Breast epithelium (tissue), 4 donors: ENCODE data around the gene MINDY2. TPM values are rescaled to one million over a fixed set of nuclear protein-coding genes. Genes with fewer than 3 reads are reported as not detected.
"Not testable (repeated sequence)": the region's sequence is repeated elsewhere in the genome, so short reads cannot be mapped to it uniquely, and the experiment has no call there.

ENCODE experiments used
- DNase-seq, 2 donors: peaks; one replicate each; pipeline ENCODE4 v3.0.0-alpha.2; 2019; ENCODE audit warnings: low spot score in 2 of 2
- H3K27ac ChIP-seq, 2 donors: fragments of 200-600 bp; sonication (generic) in 1 of 2; one replicate each; pipeline ENCODE4 v1.5.1; 2016 to 2019; ENCODE audit warnings: mild to moderate bottlenecking in 1 of 2
- H3K27me3 ChIP-seq, 2 donors: fragments of 200-600 bp; sonication (generic) in 1 of 2; one replicate each; pipeline versions ENCODE4 v1.5.1 to v1.6.0; 2017 to 2019; ENCODE audit warnings: control low read depth in 1 of 2, mild to moderate bottlenecking in 1 of 2
- H3K36me3 ChIP-seq: fragments of 200-600 bp; one replicate; pipeline ENCODE4 v1.5.1; 2019
- H3K4me1 ChIP-seq, 2 donors: fragments of 200-600 bp; sonication (generic); one replicate each; pipeline ENCODE4 v1.5.1; 2016 to 2019; ENCODE audit warnings: control low read depth in 1 of 2
- H3K4me3 ChIP-seq, 3 donors: fragments of 200-600 bp; sonication (generic); 1 replicate in 2 of 3; 2 replicates in 1 of 3; pipeline ENCODE4 v1.5.1; 2016 to 2019; ENCODE audit warnings: mild to moderate bottlenecking in 3 of 3, moderate library complexity in 2 of 3
- H3K9me3 ChIP-seq, 2 donors: fragments of 200-600 bp; sonication (generic) in 1 of 2; one replicate each; pipeline ENCODE4 v1.5.1; 2016 to 2019; ENCODE audit warnings: control low read depth in 1 of 2
- POLR2A ChIP-seq: fragments of 450-650 bp; IDR thresholded peaks from one replicate; pipeline ENCODE4 v1.6.1; 2016; ENCODE audit warnings: antibody characterized with exemption, mild to moderate bottlenecking, moderate library complexity
- POLR2AphosphoS5 ChIP-seq, 3 donors: sonication (generic); formaldehyde crosslinking; IDR thresholded peaks; one replicate each; pipeline ENCODE4 v1.6.1; 2017; ENCODE audit warnings: antibody characterized with exemption in 3 of 3
- intact Hi-C: fragments of 100-400 bp; cut with DNase I; formaldehyde crosslinking; loops from one replicate; pipeline ENCODE4 v1.15.1; 2023; ENCODE audit warnings: low total_unique reads
- total RNA-seq, 3 donors: library from RNA; depleted of rRNA; stranded (reverse); fragments of >200 nt; gene quantifications; one replicate each; pipeline ENCODE4 v1.1.0, GENCODE V29; 2016
- TF ChIP-seq, protein P1 (sequence below), 3 donors: fragments of 450-650 bp; IDR thresholded peaks; one replicate each; pipeline ENCODE4 v1.5.1; 2016 to 2017; ENCODE audit warnings: antibody characterized with exemption in 3 of 3, mild to moderate bottlenecking in 3 of 3, moderate library complexity in 3 of 3

Gene MINDY2
- total RNA-seq, 3 donors from 2014 or later, result 11.8 to 22.5 (median 17.7) TPM

DNA sequence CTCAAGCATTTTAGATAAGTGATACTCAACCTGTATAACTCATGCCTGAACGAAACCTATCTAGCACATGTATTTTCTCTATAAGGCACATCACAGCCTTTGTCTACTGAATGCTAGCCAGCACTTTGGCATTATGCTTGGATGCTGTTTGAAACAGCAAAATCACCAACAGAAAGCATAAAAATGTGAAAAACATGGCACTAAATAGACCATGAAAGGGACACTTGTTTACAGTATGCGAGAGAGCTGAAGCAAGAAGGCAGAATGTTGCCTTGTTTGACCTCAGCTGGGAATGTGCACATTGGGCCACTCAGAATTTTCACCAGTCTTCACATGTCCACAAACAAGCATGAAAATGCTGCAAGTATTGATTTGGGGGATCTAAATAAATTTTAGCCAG is 59.5 kb downstream of the MINDY2 start:
- intact Hi-C loops, result no loop called here
- Histone ChIP-seq H3K9me3 (no peaks in the 10 kb centered on the region), H3K4me3 (no peak overlapping the region), H3K27ac (no peak overlapping the region), H3K4me1 (no peaks in the 10 kb centered on the region), H3K27me3 (no peaks in the 10 kb centered on the region), H3K36me3 (no peaks in the 10 kb centered on the region)
- no peak for TF ChIP-seq POLR2AphosphoS5 (IDR thresholded peaks at IDR 0.05)
- no peak for TF ChIP-seq POLR2A
- TF ChIP-seq, protein P1, sequence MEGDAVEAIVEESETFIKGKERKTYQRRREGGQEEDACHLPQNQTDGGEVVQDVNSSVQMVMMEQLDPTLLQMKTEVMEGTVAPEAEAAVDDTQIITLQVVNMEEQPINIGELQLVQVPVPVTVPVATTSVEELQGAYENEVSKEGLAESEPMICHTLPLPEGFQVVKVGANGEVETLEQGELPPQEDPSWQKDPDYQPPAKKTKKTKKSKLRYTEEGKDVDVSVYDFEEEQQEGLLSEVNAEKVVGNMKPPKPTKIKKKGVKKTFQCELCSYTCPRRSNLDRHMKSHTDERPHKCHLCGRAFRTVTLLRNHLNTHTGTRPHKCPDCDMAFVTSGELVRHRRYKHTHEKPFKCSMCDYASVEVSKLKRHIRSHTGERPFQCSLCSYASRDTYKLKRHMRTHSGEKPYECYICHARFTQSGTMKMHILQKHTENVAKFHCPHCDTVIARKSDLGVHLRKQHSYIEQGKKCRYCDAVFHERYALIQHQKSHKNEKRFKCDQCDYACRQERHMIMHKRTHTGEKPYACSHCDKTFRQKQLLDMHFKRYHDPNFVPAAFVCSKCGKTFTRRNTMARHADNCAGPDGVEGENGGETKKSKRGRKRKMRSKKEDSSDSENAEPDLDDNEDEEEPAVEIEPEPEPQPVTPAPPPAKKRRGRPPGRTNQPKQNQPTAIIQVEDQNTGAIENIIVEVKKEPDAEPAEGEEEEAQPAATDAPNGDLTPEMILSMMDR (IDR thresholded peaks at IDR 0.05), result no peak
- DNase-seq, result no peak

DNA sequence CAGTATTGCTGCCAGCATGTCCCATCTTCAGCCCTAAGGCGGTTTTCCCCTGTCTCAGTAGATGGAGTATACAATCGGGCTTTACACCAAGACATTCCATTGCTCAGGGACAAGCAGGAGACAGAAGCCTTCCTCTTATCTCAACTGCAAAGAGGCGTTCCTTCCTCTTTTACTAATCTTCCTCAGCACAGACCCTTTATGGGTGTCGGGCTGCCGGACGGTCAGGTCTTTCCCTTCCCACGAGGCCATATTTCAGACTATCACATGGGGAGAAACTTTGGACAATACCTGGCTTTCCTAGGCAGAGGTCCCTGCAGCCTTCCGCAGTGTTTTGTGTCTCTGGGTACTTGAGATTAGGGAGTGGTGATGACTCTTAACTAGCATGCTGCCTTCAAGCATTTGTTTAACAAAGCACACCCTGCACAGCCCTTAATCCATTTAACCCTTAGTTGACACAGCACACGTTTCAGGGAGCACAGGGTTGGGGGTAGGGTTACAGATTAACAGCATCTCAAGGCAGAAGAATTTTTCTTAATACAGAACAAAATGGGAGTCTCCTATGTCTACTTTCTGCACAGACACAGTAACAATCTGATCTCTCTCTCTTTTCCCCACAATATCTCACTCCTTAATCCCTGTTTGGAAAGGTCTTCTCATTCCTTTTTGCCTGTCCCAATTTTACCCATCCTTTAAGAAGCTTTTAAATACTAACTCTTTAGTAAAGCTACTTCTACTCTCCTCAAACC is 62.8 kb downstream of the MINDY2 start:
- H3K27ac ChIP-seq, H3K36me3 ChIP-seq, intact Hi-C loops, H3K27me3 ChIP-seq, H3K9me3 ChIP-seq, DNase-seq, H3K4me3 ChIP-seq, H3K4me1 ChIP-seq: not testable (repeated sequence)

DNA sequence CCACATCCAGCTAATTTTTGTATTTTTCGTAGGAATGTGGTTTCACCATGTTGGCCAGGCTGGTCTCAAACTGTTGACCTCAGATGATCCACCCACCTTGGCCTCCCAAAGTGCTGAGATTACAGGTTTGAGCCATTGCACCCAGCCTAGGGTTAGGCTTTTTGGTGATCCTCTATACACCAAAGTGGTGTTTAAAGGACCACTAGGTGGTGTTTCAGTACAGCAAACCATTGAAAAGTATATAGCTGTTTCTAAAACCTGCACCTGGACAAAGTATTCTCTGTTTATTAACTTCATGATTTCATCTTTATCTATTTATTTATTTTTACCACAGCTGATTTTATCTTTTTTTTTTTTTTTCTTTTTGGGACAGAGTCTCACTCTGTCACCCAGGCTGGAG is 68.4 kb downstream of the MINDY2 start:
- H3K27me3 ChIP-seq, result no peaks in the 10 kb centered on the region
- no peaks in the 10 kb centered on the region for H3K4me1 ChIP-seq
- no peak overlapping the region for H3K27ac ChIP-seq
- no peak overlapping the region for H3K4me3 ChIP-seq
- no peak for DNase-seq
- H3K36me3 ChIP-seq, result no peaks in the 10 kb centered on the region
- intact Hi-C loops, result no loop called here
- no peaks in the 10 kb centered on the region for H3K9me3 ChIP-seq
- TF ChIP-seq, protein P1 (IDR thresholded peaks at IDR 0.05), result peak in 1 of 3 donors; percentile 18
- TF ChIP-seq POLR2AphosphoS5 (IDR thresholded peaks at IDR 0.05), result no peak
- no peak for TF ChIP-seq POLR2A

DNA sequence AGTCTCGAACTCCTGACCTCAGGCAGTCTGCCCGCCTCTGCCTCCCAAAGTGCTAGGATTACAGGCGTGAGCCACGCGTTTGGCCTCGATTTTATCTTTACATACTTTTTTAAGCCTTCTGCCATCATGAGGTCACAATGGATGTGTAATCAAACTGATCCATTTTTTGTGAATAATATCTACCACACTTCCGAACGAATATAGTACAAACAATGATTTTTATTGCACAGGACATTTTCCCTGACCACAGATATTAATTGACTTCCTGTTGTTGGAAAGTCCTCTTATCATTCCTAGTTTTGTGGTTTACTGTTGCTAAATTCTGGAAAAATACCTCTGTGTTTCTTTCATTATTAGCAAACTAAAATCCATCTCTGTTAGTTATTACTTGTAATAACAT is 68.9 kb downstream of the MINDY2 start:
- no peak for DNase-seq
- TF ChIP-seq POLR2AphosphoS5 (IDR thresholded peaks at IDR 0.05) (no peak), POLR2A (no peak)
- TF ChIP-seq, protein P1 (IDR thresholded peaks at IDR 0.05), result no peak
- intact Hi-C loops, result no loop called here
- Histone ChIP-seq H3K4me3 (no peak overlapping the region), H3K4me1 (no peaks in the 10 kb centered on the region), H3K9me3 (no peaks in the 10 kb centered on the region), H3K27me3 (no peaks in the 10 kb centered on the region), H3K27ac (no peak overlapping the region), H3K36me3 (no peaks in the 10 kb centered on the region)

DNA sequence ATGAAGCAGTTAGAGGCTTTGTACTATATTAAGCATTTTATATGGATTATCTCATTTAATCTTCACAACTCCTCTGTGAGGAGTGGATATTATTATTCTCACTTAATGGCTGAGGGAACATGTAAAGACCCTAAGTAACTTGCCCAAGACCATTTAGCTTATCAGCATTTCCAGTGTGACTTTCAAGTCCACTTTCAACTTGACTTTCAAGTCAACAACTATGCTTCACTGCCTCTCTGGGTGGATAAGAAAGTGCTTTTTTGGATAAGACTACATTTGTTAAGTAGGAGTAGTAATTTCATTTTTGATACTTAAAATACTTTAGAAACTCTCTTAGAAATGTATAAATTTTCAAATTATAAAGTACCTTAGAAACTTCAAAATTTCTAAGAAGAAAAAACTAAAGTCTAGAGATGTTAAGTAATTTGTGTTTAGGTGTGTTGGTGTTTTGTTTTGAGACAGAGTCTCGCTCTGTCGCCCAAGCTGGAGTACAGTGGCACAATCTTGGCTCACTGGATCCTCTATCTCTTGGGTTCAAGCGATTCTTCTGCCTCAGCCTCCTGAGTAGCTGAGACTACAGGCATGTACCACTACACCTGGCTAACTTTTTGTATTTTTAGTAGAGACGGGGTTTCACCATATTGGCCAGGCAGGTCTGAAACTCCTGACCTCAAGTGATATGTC is 71.8 kb downstream of the MINDY2 start:
- Histone ChIP-seq H3K27me3 (no peaks in the 10 kb centered on the region), H3K27ac (no peak overlapping the region), H3K36me3 (no peaks in the 10 kb centered on the region), H3K4me1 (no peaks in the 10 kb centered on the region), H3K9me3 (no peaks in the 10 kb centered on the region), H3K4me3 (no peak overlapping the region)
- no peak for TF ChIP-seq POLR2AphosphoS5 (IDR thresholded peaks at IDR 0.05)
- no peak for TF ChIP-seq POLR2A
- TF ChIP-seq, protein P1 (IDR thresholded peaks at IDR 0.05), result no peak
- intact Hi-C loops, result no loop called here
- no peak for DNase-seq

DNA sequence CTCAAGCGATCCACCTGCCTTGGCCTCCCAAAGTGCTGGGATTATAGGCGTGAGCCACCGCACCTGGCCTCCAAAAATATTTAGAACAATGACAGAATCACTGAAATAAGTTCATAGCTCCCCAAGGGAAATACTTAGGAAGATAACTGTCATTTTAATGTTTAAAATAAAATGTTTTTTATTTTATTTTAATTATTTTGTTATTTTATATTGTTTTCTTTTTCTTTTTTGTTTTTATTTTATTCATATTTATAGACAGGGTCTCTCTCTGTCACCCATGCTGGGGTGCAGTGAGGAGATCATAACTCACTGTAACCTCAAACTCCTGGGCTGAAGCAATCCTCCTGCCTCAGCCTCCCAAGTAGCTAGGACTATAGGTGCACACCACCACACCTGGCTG is 80.1 kb downstream of the MINDY2 start:
- not testable (repeated sequence) for H3K36me3 ChIP-seq, DNase-seq

More for the DNA sequence above, 80.1 kb downstream of the MINDY2 start:
- H3K4me3 ChIP-seq, H3K27me3 ChIP-seq, intact Hi-C loops, H3K9me3 ChIP-seq, H3K27ac ChIP-seq, H3K4me1 ChIP-seq: not testable (repeated sequence)
